NT2/D1 (cell line): ENCODE results near the gene LDLRAD4.

Source experiments
- DNase-seq: peaks from one replicate; pipeline ENCODE4 v3.0.0-alpha.2; 2011; ENCODE audit warnings: low read depth, low spot score
- H3K27me3 ChIP-seq: 2 replicates; pipeline ENCODE4 v1.6.0; 2011; ENCODE audit warnings: mild to moderate bottlenecking; ENCODE audit not compliant: insufficient read length, insufficient read depth
- H3K36me3 ChIP-seq: 2 replicates; pipeline ENCODE4 v1.6.1; 2011; ENCODE audit warnings: mild to moderate bottlenecking, low read length, mixed read lengths; ENCODE audit not compliant: insufficient read depth, insufficient read length
- H3K4me1 ChIP-seq: 2 replicates; pipeline ENCODE4 v1.5.1; 2011; ENCODE audit not compliant: insufficient read depth, insufficient read length
- H3K4me3 ChIP-seq: 2 replicates; pipeline ENCODE4 v1.5.1; 2011; ENCODE audit warnings: low read depth; ENCODE audit not compliant: insufficient read length
- H3K9ac ChIP-seq: 2 replicates; pipeline ENCODE4 v1.6.0; 2011; ENCODE audit warnings: low read depth; ENCODE audit not compliant: insufficient read length
- H3K9me3 ChIP-seq: 2 replicates; pipeline ENCODE4 v1.5.1; 2011; ENCODE audit warnings: mild to moderate bottlenecking, low read length; ENCODE audit not compliant: insufficient read depth
- SUZ12 ChIP-seq: IDR thresholded peaks from 2 replicates; pipeline ENCODE4 v1.6.1; 2011; ENCODE audit not compliant: insufficient read length, insufficient read depth; ENCODE audit errors: extremely low read depth
- YY1 ChIP-seq: IDR thresholded peaks from 2 replicates; pipeline ENCODE4 v1.6.1; 2011; ENCODE audit not compliant: insufficient read length, insufficient read depth
- ZNF274 ChIP-seq: IDR thresholded peaks from 2 replicates; pipeline ENCODE4 v1.6.1; 2011; ENCODE audit warnings: mild to moderate bottlenecking, low read depth, low read length

The LDLRAD4 gene

GRCh38 chr18:13451213-13451540 is 232.6 kb downstream of the LDLRAD4 start:
- DNase-seq: no peak
- Histone ChIP-seq H3K4me3 (no peak overlapping the region), H3K9me3 (no peaks in the 10 kb centered on the region), H3K4me1 (peaks cover 18% of the 10 kb centered on the region), H3K36me3 (no peaks in the 10 kb centered on the region), H3K9ac (no peak overlapping the region), H3K27me3 (peaks cover 3% of the 10 kb centered on the region)
- TF ChIP-seq YY1 (no peak), ZNF274 (no peak), SUZ12 (no peak)

- H3K9me3 ChIP-seq: no peaks in the 10 kb centered on the region
- H3K4me1 ChIP-seq: peaks cover 14% of the 10 kb centered on the region
- H3K27me3 ChIP-seq: peaks cover 3% of the 10 kb centered on the region
- no peak for DNase-seq
- H3K4me3 ChIP-seq: no peak overlapping the region
- no peak for TF ChIP-seq SUZ12
- no peak for TF ChIP-seq ZNF274
- no peak for TF ChIP-seq YY1
- H3K9ac ChIP-seq: peak overlapping the region; percentile 43
- no peaks in the 10 kb centered on the region for H3K36me3 ChIP-seq
Observed at GRCh38 chr18:13451661-13452387, 233.3 kb downstream of the LDLRAD4 start.

GRCh38 chr18:13452388-13452811 is 233.8 kb downstream of the LDLRAD4 start:
- peaks cover 14% of the 10 kb centered on the region for H3K4me1 ChIP-seq
- TF ChIP-seq SUZ12: no peak
- no peak for TF ChIP-seq ZNF274
- TF ChIP-seq YY1: no peak
- H3K9me3 ChIP-seq: no peaks in the 10 kb centered on the region
- H3K9ac ChIP-seq: no peak overlapping the region
- no peaks in the 10 kb centered on the region for H3K36me3 ChIP-seq
- peaks cover 3% of the 10 kb centered on the region for H3K27me3 ChIP-seq
- no peak for DNase-seq
- no peak overlapping the region for H3K4me3 ChIP-seq

GRCh38 chr18:13452871-13453680 is 234.5 kb downstream of the LDLRAD4 start:
- Histone ChIP-seq H3K9me3 (peaks cover 5% of the 10 kb centered on the region; the same call in 1 of the 2 replicates), H3K4me1 (peaks cover 14% of the 10 kb centered on the region), H3K36me3 (no peaks in the 10 kb centered on the region), H3K27me3 (peaks cover 3% of the 10 kb centered on the region), H3K4me3 (no peak overlapping the region), H3K9ac (no peak overlapping the region)
- TF ChIP-seq ZNF274: no peak
- no peak for TF ChIP-seq SUZ12
- no peak for TF ChIP-seq YY1
- DNase-seq: no peak

- peaks cover 12% of the 10 kb centered on the region; the same call in 1 of the 2 replicates for H3K9me3 ChIP-seq
- TF ChIP-seq YY1: no peak
- no peak for TF ChIP-seq ZNF274
- TF ChIP-seq SUZ12: no peak
- no peaks in the 10 kb centered on the region for H3K36me3 ChIP-seq
- DNase-seq: no peak
- peaks cover 14% of the 10 kb centered on the region for H3K4me1 ChIP-seq
- no peak overlapping the region for H3K4me3 ChIP-seq
- H3K9ac ChIP-seq: no peak overlapping the region
- peaks cover 3% of the 10 kb centered on the region for H3K27me3 ChIP-seq
Observed at GRCh38 chr18:13453714-13454113, 235.2 kb downstream of the LDLRAD4 start.

- Histone ChIP-seq H3K4me3 (no peak overlapping the region), H3K9ac (no peak overlapping the region), H3K36me3 (no peaks in the 10 kb centered on the region), H3K9me3 (peaks cover 12% of the 10 kb centered on the region; the same call in 1 of the 2 replicates), H3K27me3 (peaks cover 3% of the 10 kb centered on the region), H3K4me1 (peaks cover 14% of the 10 kb centered on the region)
- no peak for TF ChIP-seq SUZ12
- TF ChIP-seq ZNF274: no peak
- TF ChIP-seq YY1: no peak
- no peak for DNase-seq
Observed at GRCh38 chr18:13454363-13455150, 236.0 kb downstream of the LDLRAD4 start.

- Histone ChIP-seq H3K9me3 (peaks cover 12% of the 10 kb centered on the region; the same call in 1 of the 2 replicates), H3K27me3 (peaks cover 3% of the 10 kb centered on the region), H3K36me3 (no peaks in the 10 kb centered on the region), H3K9ac (no peak overlapping the region), H3K4me3 (no peak overlapping the region), H3K4me1 (peaks cover 14% of the 10 kb centered on the region)
- no peak for TF ChIP-seq ZNF274
- no peak for TF ChIP-seq SUZ12
- TF ChIP-seq YY1: no peak
- no peak for DNase-seq
Observed at GRCh38 chr18:13455471-13455870, 236.9 kb downstream of the LDLRAD4 start.
